Aorta (tissue), 5 donors: ENCODE measurements around the gene NOD2. TPM values are rescaled to one million over a fixed set of nuclear protein-coding genes. Genes with fewer than 3 reads are reported as not detected.

Source experiments
- ATAC-seq: fragments of 200-7000 bp; cut with Tn5 transposase; one replicate; pipeline ENCODE4 v1.9.1; 2022; ENCODE audit warnings: moderate library complexity; ENCODE audit not compliant: low FRiP score
- DNase-seq, 2 donors: peaks; one replicate each; pipeline ENCODE4 v3.0.0-alpha.2; 2020
- H3K27ac ChIP-seq, 2 donors: one replicate each; pipeline ENCODE4 v1.5.1; 2013; ENCODE audit warnings: low read length in 2 of 2, mild to moderate bottlenecking in 2 of 2, moderate library complexity in 2 of 2, control low read depth in 1 of 2, inconsistent platforms in 1 of 2, low read depth in 1 of 2
- H3K27me3 ChIP-seq, 2 donors: one replicate each; pipeline ENCODE4 v1.6.1; 2013; ENCODE audit warnings: control low read depth in 1 of 2, low read length in 1 of 2, mild to moderate bottlenecking in 1 of 2, moderate library complexity in 1 of 2; ENCODE audit not compliant: insufficient read depth in 2 of 2, control insufficient read depth in 1 of 2
- H3K36me3 ChIP-seq, 2 donors: one replicate each; pipeline ENCODE4 v1.6.1; 2013; ENCODE audit warnings: control low read depth in 1 of 2, low read length in 1 of 2, mild to moderate bottlenecking in 1 of 2; ENCODE audit not compliant: insufficient read depth in 2 of 2, control insufficient read depth in 1 of 2
- H3K4me1 ChIP-seq, 2 donors: one replicate each; pipeline ENCODE4 v1.6.1; 2013; ENCODE audit warnings: low read length in 2 of 2, control low read depth in 1 of 2, mild to moderate bottlenecking in 1 of 2, moderate library complexity in 1 of 2; ENCODE audit not compliant: insufficient read depth in 2 of 2, control insufficient read depth in 1 of 2
- H3K4me3 ChIP-seq, 2 donors: one replicate each; pipeline ENCODE4 v1.5.1; 2013; ENCODE audit warnings: low read length in 2 of 2, control low read depth in 1 of 2, mild to moderate bottlenecking in 1 of 2
- H3K9me3 ChIP-seq: one replicate; pipeline ENCODE4 v1.6.1; 2013; ENCODE audit warnings: mild to moderate bottlenecking, low read length; ENCODE audit not compliant: control insufficient read depth
- WGBS, 2 donors: extraction: QIAGEN DNeasy Blood & Tissue Kit; methylation state at CpG; one replicate each; pipeline ENCODE4 v1.1.7; 2013; 5-methylcytosine and 5-hydroxymethylcytosine counted together
- intact Hi-C, 2 donors: fragments of 100-400 bp; cut with DNase I; formaldehyde crosslinking; loops; one replicate each; pipeline versions ENCODE4 v1.14.2 to v1.15.0; 2022
- polyA plus RNA-seq, 2 donors: library from polyadenylated mRNA; stranded (reverse); fragments of 200-250 nt; gene quantifications; one replicate each; pipeline ENCODE4 v1.2.3, GENCODE V29; 2013
- total RNA-seq, 2 donors: library from RNA; stranded (reverse); fragmentation: NEBNext Ultra II Directional; extraction: Animal tissue kit (Norgen Biotek cat#: 25700); gene quantifications; one replicate each; pipeline ENCODE4 v1.2.1, GENCODE V29; 2021
- donor health status: healthy with polysubstance abuse.
- donor health status: Bipolar disorder and iron deficiency.
- donor health status: DM: no; HTN: no; CAD: no.
- donor health status: DM: no; HTN: no; CAD: no.
- donor health status: DM: yes; HTN: yes; CAD: no.

Gene NOD2
- total and polyA plus RNA-seq, 4 donors, result 0.31 to 9.3 (median 2.0) TPM

DNA sequence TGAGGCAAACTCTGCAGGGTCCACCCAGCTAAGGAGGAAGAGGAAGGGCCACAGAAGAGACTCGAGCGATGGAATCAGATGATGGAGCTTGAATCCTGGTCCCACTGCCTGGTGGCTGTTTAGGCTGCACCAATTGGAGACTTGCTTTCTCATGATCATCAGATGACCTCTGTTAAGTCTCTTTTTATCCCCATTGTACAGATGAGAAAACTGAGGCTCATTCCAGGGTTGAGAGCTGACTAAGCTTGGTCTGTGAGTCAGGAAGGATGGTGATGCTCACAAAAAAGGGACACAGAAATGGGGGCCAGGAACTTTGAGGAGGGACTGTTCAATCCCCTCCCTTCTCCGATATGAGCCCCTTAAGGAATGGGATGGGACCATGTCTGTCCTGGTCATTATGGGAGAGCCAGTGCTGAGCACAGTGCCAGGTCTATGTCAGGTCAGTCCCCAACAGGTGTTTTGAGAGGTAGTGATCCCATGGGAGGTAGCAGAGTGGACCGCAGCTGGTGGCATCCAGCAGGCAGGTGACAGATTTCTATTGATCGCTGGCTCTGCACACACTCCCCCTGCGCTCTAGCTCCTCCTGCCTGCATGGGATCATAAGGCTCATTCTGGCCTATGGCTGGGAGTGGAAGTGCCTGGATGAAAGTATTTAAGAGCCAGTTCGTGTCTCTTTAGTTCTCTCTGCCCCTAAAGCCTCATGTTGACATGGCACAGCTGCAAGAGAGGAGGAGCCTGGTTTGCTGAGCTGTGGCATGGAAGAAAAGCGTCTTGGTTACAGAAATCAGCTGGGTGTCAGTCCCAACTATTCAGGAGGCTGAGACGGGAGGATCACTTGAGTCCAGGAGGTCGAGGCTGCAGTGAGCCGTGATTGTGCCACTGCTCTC, 39.5 kb upstream of the NOD2 start:
- DNase-seq, result no peak
- H3K4me3 ChIP-seq, result no peak overlapping the region
- WGBS, 2 donors, result 76 to 78% methylated on average over 11 of the region's 11 CpGs
- H3K27ac ChIP-seq, result no peak overlapping the region
- H3K9me3 ChIP-seq, result no peaks in the 10 kb centered on the region
- H3K27me3 ChIP-seq, result no peaks in the 10 kb centered on the region
- peaks cover 0 to 2% of the 10 kb centered on the region in 2 donors for H3K36me3 ChIP-seq
- no peak for ATAC-seq
- no peaks in the 10 kb centered on the region for H3K4me1 ChIP-seq
- intact Hi-C loops, result no loop called here

DNA sequence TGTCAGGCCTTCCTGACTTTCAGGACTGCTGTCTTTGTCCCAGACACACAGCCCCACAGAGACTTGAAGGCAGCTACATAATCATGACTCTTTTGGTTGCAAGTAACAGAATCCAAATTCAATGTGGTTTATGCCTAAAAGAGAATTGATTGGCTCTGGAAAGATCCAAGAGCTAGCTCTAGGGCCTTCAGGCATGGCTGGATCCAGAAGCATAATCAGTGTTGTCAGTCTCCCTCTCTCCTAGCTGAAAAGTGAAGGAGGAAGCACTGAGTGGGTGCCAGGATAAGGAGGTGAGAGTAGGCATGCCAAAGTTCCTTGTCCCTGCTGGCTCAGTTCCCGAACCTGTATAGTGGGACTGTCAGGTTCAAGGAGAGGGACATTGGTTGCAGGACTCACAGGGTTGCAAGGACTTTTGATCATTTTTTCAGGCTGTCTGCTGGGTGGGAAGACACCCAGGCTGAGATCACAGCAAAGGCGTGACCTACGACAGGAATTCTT, 37.8 kb upstream of the NOD2 start:
- no peak for DNase-seq
- intact Hi-C loops, result no loop called here
- no peak overlapping the region for H3K27ac ChIP-seq

DNA sequence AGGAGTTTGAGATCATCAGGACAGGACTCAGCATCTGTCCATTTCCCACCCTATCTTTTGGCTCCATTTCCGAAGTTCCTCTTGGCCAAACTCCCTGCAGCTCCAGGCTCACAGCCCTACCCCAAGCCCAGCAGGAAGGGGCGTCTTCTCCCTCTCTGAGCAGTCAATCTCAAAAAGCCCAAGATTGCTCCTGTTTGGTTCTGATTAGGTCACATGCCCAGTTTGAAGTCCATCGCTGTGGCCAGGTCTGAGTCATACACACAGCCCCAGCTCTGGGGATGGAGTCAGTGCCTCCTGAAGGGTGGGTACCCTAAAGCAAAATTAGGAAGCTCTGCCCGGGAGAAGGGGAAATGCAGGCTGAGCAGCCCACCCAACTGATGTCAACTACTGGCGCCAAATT, 36.2 kb upstream of the NOD2 start:
- ATAC-seq (peak; percentile 55), DNase-seq (no peak)
- no peaks in the 10 kb centered on the region for H3K4me1 ChIP-seq
- no peaks in the 10 kb centered on the region for H3K36me3 ChIP-seq
- no peak overlapping the region for H3K4me3 ChIP-seq
- intact Hi-C loops, result no loop called here
- no peak overlapping the region for H3K27ac ChIP-seq
- 34 to 44% methylated on average over 5 of the region's 5 CpGs for WGBS, 2 donors
- H3K27me3 ChIP-seq, result no peaks in the 10 kb centered on the region
- no peaks in the 10 kb centered on the region for H3K9me3 ChIP-seq

More for the DNA sequence above, 37.8 kb upstream of the NOD2 start:
- no peak for ATAC-seq
- no peak overlapping the region for H3K4me3 ChIP-seq
- WGBS, 2 donors, result 95 to 97% methylated on average over 3 of the region's 3 CpGs
- H3K27me3 ChIP-seq, result no peaks in the 10 kb centered on the region
- H3K4me1 ChIP-seq, result no peaks in the 10 kb centered on the region
- no peaks in the 10 kb centered on the region for H3K36me3 ChIP-seq
- no peaks in the 10 kb centered on the region for H3K9me3 ChIP-seq

DNA sequence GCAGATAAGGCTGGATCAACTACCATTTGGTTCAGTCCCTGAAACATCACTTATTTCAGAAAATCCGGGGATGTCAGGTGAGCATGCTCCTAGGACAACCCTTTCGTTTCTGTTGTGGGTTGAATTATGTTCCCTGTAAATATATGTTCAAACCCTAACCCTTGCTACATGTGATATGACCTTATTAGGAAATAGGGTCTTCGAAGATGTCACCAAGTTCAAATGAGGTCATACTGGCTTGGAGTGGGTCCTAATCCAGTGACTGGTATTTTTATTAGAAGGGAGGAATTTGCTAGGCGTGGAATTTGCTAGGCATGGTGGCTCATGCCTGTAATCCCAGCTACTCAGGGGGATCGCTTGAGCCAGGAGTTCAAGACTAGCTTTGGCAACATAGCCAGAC, 33.6 kb upstream of the NOD2 start:
- intact Hi-C loops, result loop anchor here (5.0 to 10.0 kb wide), 5 partner anchors 288 to 635 kb away; partner anchors contain the start of genes TENT4B (in 2 of the 2) and CNEP1R1 (in 1 of the 2)
- ATAC-seq, result no peak
- H3K27me3 ChIP-seq, result no peaks in the 10 kb centered on the region
- no peak overlapping the region for H3K27ac ChIP-seq
- no peak for DNase-seq
- H3K9me3 ChIP-seq, result no peaks in the 10 kb centered on the region
- H3K4me1 ChIP-seq, result no peaks in the 10 kb centered on the region
- WGBS, 2 donors, result 67 to 72% methylated on average over 5 of the region's 5 CpGs
- H3K36me3 ChIP-seq, result no peaks in the 10 kb centered on the region
- no peak overlapping the region for H3K4me3 ChIP-seq

DNA sequence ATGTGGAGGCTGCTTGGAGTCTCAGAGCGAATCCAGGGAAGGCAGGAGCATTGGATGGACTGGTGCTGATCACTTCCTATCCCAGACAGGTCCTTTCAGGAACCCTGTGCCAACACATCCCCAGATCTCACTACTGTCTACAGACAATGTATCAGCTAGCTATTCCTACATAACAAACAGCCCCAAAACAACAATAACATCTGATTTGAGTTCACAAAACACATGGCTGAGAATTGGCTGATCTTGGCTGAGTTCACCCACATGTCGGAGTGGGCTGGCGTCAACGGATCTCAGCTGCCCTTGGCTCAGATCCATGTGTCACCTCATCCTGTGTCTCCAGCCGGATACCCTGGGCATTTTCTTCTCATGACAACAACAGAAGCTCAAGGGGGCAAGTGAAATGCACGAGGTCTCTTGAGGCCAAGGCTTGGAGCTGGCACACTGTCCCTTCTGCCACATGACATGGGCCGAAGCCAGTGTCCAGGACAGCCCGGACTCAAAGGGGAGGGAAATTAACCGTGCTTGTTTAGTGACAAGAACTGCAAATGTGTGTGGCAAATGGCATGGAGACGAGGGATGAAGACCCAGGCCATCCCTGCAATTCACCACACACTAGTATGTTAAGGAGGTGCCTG, 31.0 kb upstream of the NOD2 start:
- 31 to 43% methylated on average over 10 of the region's 10 CpGs for WGBS, 2 donors
- intact Hi-C loops, result loop anchor here (5.0 to 10.0 kb wide), 5 partner anchors 290 to 638 kb away; partner anchors contain the start of genes TENT4B (in 2 of the 2) and CNEP1R1 (in 1 of the 2)

DNA sequence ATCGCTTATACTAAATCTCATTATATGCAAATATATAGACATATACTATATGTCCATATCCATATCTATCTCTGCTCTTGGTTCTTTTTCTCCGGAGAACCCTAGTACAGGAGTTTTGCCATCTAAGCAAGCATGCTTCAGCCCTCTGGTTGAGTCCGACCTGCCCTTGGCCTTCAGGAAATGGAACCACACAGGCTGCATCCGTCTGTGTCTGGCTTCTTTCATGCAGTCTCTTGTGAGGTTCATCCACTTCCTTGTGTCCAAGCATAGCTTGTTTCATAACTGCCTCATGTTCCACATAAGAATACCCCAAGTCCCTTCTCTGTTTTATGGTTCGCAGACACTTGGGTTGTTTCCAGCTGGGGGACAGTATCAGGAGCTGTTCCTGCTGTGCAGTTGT, 29.1 kb upstream of the NOD2 start:
- ATAC-seq (no peak), DNase-seq (no peak)
- no peaks in the 10 kb centered on the region for H3K36me3 ChIP-seq
- H3K27me3 ChIP-seq, result no peaks in the 10 kb centered on the region
- no peaks in the 10 kb centered on the region for H3K9me3 ChIP-seq
- H3K27ac ChIP-seq, result no peak overlapping the region
- 96 to 99% methylated on average over 5 of the region's 5 CpGs for WGBS, 2 donors
- H3K4me1 ChIP-seq, result no peaks in the 10 kb centered on the region
- intact Hi-C loops, result loop anchor here (2.0 to 10.0 kb wide), 6 partner anchors 291 to 639 kb away; partner anchors contain the start of genes TENT4B (in 2 of the 2) and CNEP1R1 (in 1 of the 2)
- H3K4me3 ChIP-seq, result no peak overlapping the region

More for the DNA sequence above, 31.0 kb upstream of the NOD2 start:
- no peaks in the 10 kb centered on the region for H3K36me3 ChIP-seq
- H3K4me3 ChIP-seq, result no peak overlapping the region
- no peaks in the 10 kb centered on the region for H3K27me3 ChIP-seq
- H3K27ac ChIP-seq, result peak overlapping the region in 1 of 2 donors; percentile 12
- H3K4me1 ChIP-seq, result no peaks in the 10 kb centered on the region
- no peak for DNase-seq
- no peaks in the 10 kb centered on the region for H3K9me3 ChIP-seq
- ATAC-seq, result no peak

DNA sequence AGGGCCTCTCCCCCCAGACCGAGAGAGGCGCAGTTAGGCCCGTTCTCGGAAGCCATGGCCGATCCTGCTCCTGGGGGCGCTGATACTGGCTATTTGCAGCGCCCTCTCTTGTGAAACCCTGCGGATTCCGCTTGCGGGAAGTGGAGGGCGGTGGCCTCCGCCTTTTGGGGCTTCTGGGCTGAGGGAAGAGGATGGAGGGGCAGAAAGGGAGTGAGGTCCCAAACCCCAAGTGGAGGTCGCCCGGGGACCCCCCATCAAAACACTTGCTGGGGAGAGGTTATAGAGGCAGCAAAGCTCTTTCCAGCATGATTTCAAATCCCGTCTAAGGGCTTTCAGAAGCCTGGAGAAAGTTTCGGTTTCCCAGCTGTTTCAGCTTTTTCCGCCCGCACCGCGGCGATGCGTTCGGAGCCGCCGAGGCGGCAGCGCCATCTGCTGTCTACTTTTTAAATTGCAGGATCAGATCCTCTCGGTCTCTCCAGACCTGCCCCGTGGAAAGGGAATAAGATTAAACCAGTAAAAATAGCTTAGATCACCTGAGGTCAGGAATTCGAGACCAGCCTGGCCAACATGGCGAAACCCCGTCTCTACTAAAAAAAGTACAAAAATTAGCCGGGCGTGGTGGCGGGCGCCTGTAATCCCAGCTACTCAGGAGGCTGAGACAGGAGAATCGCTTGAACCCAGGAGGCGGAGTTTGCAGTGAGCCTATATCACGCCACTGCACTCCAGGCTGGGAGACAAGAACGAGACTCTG, 28.1 kb upstream of the NOD2 start:
- H3K27ac ChIP-seq, result no peak overlapping the region

More for the DNA sequence above, 28.1 kb upstream of the NOD2 start:
- Histone ChIP-seq H3K9me3 (no peaks in the 10 kb centered on the region), H3K36me3 (no peaks in the 10 kb centered on the region), H3K27me3 (no peaks in the 10 kb centered on the region), H3K4me1 (no peaks in the 10 kb centered on the region), H3K4me3 (no peak overlapping the region)
- 11 to 15% methylated on average over 38 to 40 of the region's 40 CpGs for WGBS, 2 donors
- intact Hi-C loops, result loop anchor here (2.0 to 10.0 kb wide), 8 partner anchors 142 to 641 kb away; partner anchors contain the start of genes CNEP1R1 (in 2 of the 2) and TENT4B (in 2 of the 2)
- DNase-seq (peak; percentile 88 to 94), ATAC-seq (peak; percentile 89)
